GM12875 (cell line): ENCODE data around the gene ATG13.

Experiments used
- H3K4me3 ChIP-seq: one replicate; pipeline ENCODE4 v1.5.1; 2011; ENCODE audit warnings: low read depth, low read length, control low read depth
- CTCF ChIP-seq: IDR thresholded peaks from 2 replicates; pipeline ENCODE4 v1.5.1; 2011; ENCODE audit warnings: low read depth, mild to moderate bottlenecking, control low read depth, inconsistent platforms, low read length, moderate library complexity, borderline replicate concordance; ENCODE audit not compliant: insufficient read depth

The ATG13 gene

DNA sequence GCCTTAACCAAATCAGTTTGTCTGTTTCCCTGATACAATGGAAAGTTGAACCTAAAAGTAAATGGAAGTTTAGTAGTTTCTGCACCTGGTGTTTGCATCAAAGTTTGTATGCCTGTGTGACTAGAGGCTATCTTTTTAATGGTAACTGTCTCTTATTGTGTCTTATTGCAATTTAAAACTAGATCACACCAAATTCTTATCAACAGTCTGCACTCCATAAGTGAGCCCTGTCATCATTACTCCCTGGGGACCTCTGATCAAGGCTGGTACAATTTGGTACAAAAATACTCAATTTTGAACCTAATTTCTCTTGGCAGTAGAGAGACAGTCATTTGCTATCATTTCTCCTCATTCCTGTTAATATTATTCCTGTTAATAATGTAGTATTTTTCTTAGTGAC lies 45.0 kb downstream of the ATG13 start:
- H3K4me3 ChIP-seq, result no peak overlapping the region
- TF ChIP-seq CTCF, result no peak

DNA sequence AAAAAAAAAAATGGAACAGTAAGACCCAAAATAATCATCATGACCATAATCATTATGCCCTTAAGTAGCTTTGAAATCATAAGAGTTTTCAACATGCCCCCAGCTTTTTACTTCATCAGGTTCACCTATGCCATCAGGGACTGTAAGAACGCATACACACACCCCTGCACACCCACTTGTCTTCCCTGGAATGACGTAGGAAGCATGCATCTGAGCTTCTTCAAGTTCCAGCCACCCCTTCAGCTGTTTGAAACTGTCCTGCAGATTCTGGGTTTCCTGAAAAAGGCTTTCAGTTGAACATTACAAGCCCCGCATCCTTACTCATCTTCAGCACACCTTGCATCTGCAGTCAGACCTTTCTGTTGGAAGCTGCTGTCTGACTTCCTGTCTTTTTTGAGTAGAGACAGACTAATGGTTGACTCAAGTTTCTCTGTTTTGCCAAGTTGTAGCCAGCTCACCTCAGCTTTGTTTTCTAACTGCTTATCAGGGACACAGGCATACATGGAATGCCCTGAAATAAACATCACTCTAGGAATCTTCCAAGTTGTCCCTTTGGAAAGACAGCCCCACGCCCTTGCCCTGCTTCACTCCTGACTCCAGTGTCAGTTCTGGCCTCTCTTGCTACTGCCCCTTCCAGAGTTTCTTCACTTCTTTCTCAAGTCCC lies 46.1 kb downstream of the ATG13 start:
- no peak overlapping the region for H3K4me3 ChIP-seq
- TF ChIP-seq CTCF, result no peak

GRCh38 chr11:46664612-46665011 lies 47.3 kb downstream of the ATG13 start:
- H3K4me3 ChIP-seq, result no peak overlapping the region
- TF ChIP-seq CTCF, result no peak

DNA sequence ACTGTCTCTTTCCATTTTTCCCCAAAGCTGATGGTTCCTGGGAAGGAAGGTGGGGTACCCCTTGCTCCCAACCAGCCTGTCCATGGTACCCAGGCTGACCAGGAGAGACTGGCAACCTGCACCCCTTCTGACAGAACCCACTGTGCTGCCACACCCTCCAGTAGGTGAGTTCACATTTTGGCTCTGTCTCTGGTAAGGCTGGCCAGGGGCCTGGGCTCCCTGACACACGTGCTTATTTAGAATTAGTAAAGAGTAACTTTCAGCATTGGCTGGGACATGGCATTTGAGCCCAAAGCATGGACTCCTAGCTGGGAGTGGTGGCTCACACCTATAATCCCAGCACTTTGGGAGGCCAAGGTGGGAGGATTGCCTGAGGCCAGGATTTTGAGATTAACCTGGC lies 48.0 kb downstream of the ATG13 start:
- H3K4me3 ChIP-seq, result no peak overlapping the region
- no peak for TF ChIP-seq CTCF

DNA sequence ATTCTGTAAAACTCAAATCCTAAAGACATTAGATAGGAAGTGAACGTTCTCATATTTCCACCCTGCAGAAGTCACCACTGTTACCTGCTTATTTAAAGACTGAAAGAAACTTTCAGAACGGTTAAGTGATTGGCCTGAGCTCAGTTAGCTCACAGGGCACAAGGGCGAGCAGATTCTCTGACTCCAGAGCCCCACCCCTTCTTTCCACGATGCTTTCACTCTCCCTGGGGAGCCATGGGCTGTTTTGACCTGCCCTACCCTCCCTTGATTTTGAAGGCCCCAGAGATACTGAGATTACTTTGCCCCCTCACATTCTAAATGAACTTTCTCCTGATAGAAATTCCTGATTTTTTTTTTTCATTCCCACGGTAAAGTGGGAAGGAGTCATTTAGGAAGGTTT lies 49.2 kb downstream of the ATG13 start:
- H3K4me3 ChIP-seq, result no peak overlapping the region
- no peak for TF ChIP-seq CTCF

- TF ChIP-seq CTCF, result no peak
- H3K4me3 ChIP-seq, result no peak overlapping the region
These were observed 49.7 kb downstream of the ATG13 start for GRCh38 chr11:46667043-46667481.

- no peak for TF ChIP-seq CTCF
- no peak overlapping the region for H3K4me3 ChIP-seq
These were observed 51.2 kb downstream of the ATG13 start for GRCh38 chr11:46668480-46669085.
